Stimulated activated CD4-positive, alpha-beta T cell treated with anti-CD3 and anti-CD28 coated beads, Interleukin-1b, Interleukin-23, amount 100 ng/mL, for 48 hours (primary cell): ENCODE results near the gene ELAPOR2.
"Not testable (repeated sequence)": the region's sequence is repeated elsewhere in the genome, so short reads cannot be mapped to it uniquely, and the experiment has no call there.

Source experiments
- DNase-seq: peaks from one replicate; pipeline ENCODE4 v3.0.0-alpha.2; 2020

Gene ELAPOR2

GRCh38 chr7:87059525-87060287 lies at the start of gene ELAPOR2:
Gene ELAPOR2 (minus strand): TSS chr7:87059654. CDS start chr7:87059513, 141 bp downstream.
- peak; percentile 75 for DNase-seq

GRCh38 chr7:87107949-87108776 lies 48.7 kb upstream of the ELAPOR2 start:
- DNase-seq: no peak

GRCh38 chr7:87106974-87107612 lies 47.6 kb upstream of the ELAPOR2 start:
- DNase-seq: no peak

- DNase-seq: no peak
Observed at GRCh38 chr7:87105401-87105800, 45.9 kb upstream of the ELAPOR2 start.

- DNase-seq: no peak
Observed at GRCh38 chr7:87100326-87100725, 40.9 kb upstream of the ELAPOR2 start.

GRCh38 chr7:87097375-87097774 lies 37.9 kb upstream of the ELAPOR2 start:
- not testable (repeated sequence) for DNase-seq

GRCh38 chr7:87094322-87094721 lies 34.9 kb upstream of the ELAPOR2 start:
- no peak for DNase-seq

- DNase-seq: no peak
Observed at GRCh38 chr7:87092568-87093091, 33.2 kb upstream of the ELAPOR2 start.

- DNase-seq: no peak
Observed at GRCh38 chr7:87091487-87092066, 32.1 kb upstream of the ELAPOR2 start.

GRCh38 chr7:87083865-87084519 lies 24.5 kb upstream of the ELAPOR2 start:
- peak; percentile 1 for DNase-seq

- no peak for DNase-seq
Observed at GRCh38 chr7:87082675-87083074, 23.2 kb upstream of the ELAPOR2 start.

- DNase-seq: no peak
Observed at GRCh38 chr7:87075671-87076404, 16.4 kb upstream of the ELAPOR2 start.

- no peak for DNase-seq
Observed at GRCh38 chr7:87067788-87068187, 8.3 kb upstream of the ELAPOR2 start.

- no peak for DNase-seq
Observed at GRCh38 chr7:87060288-87060537, 759 bp upstream of the ELAPOR2 start.

- DNase-seq: peak; percentile 2
Observed at GRCh38 chr7:87058744-87059524, 520 bp downstream of the ELAPOR2 start.

GRCh38 chr7:87057210-87057609 lies 2.2 kb downstream of the ELAPOR2 start:
- no peak for DNase-seq

- DNase-seq: no peak
Observed at GRCh38 chr7:87056346-87056745, 3.1 kb downstream of the ELAPOR2 start.

- DNase-seq: no peak
Observed at GRCh38 chr7:87048839-87049238, 10.6 kb downstream of the ELAPOR2 start.

- no peak for DNase-seq
Observed at GRCh38 chr7:87046456-87046855, 13.0 kb downstream of the ELAPOR2 start.

- not testable (repeated sequence) for DNase-seq
Observed at GRCh38 chr7:87044713-87045112, 14.7 kb downstream of the ELAPOR2 start.

- DNase-seq: not testable (repeated sequence)
Observed at GRCh38 chr7:87041586-87041985, 17.9 kb downstream of the ELAPOR2 start.
